Panc1 (cell line): ENCODE data around the gene GULP1. TPM values are rescaled to one million over a fixed set of nuclear protein-coding genes. Genes with fewer than 3 reads are reported as not detected.

Experiments used
- ATAC-seq: fragments of 200-7000 bp; cut with Tn5 transposase; 2 replicates; pipeline ENCODE4 v1.9.1; 2020; ENCODE audit warnings: mild to moderate bottlenecking, moderate library complexity
- BruUV-seq: library from RNA; stranded (reverse); fragments of 400-500 nt; replicated peaks from 2 replicates; lab custom pipeline; 2021; lab: Mats Ljungman, UMichigan
- CTCF ChIA-PET: fragments of 300-600 bp; sonication (Branson Sonifier 250); formaldehyde crosslinking; loops from one replicate; lab custom pipeline; 2022; ENCODE audit warnings: antibody characterized with exemption; lab: Charles Lee
- POLR2A ChIA-PET: fragments of 300-600 bp; sonication (Branson Sonifier 250); formaldehyde crosslinking; loops from one replicate; lab custom pipeline; 2022; ENCODE audit warnings: antibody characterized with exemption; lab: Charles Lee
- DNase-seq: peaks from one replicate; pipeline ENCODE4 v3.0.0-alpha.2; 2010; ENCODE audit warnings: low read depth, low spot score
- H3K27ac ChIP-seq: 2 replicates; pipeline ENCODE4 v1.5.1; 2011; ENCODE audit warnings: mild to moderate bottlenecking, low read length, inconsistent platforms
- H3K27me3 ChIP-seq: fragments of 200-500 bp; sonication (Bioruptor generic); 2 replicates; pipeline ENCODE4 v1.6.0; 2014; ENCODE audit warnings: low read length, inconsistent platforms; ENCODE audit not compliant: control insufficient read depth, insufficient read depth
- H3K36me3 ChIP-seq: fragments of 200-500 bp; sonication (Bioruptor generic); 2 replicates; pipeline ENCODE4 v1.5.1; 2014; ENCODE audit warnings: inconsistent platforms, mild to moderate bottlenecking, low read length, moderate library complexity; ENCODE audit not compliant: control insufficient read depth, insufficient read depth
- H3K4me1 ChIP-seq: 2 replicates; pipeline ENCODE4 v1.5.1; 2011; ENCODE audit warnings: inconsistent platforms, mild to moderate bottlenecking, low read length, moderate library complexity; ENCODE audit not compliant: control insufficient read depth, insufficient read depth
- H3K4me3 ChIP-seq, 2 experiments: 2 replicates each; pipeline ENCODE4 v1.5.1; 2011 to 2012; ENCODE audit warnings: low read depth in 2 of 2, low read length in 2 of 2, mild to moderate bottlenecking in 2 of 2, inconsistent platforms in 1 of 2, moderate library complexity in 1 of 2
- H3K9me3 ChIP-seq: fragments of 200-500 bp; sonication (Bioruptor generic); 2 replicates; pipeline ENCODE4 v1.5.1; 2014; ENCODE audit warnings: low read depth, mild to moderate bottlenecking, inconsistent platforms, low read length, moderate library complexity; ENCODE audit not compliant: control insufficient read depth, insufficient read depth
- CTCF ChIP-seq: fragments of 450-650 bp; IDR thresholded peaks from 2 replicates; pipeline ENCODE4 v1.5.1; 2017; ENCODE audit warnings: mild to moderate bottlenecking
- POLR2AphosphoS5 ChIP-seq: IDR thresholded peaks from 2 replicates; pipeline ENCODE4 v1.6.1; 2012; ENCODE audit warnings: mild to moderate bottlenecking, low read depth, low read length, moderate library complexity
- REST ChIP-seq, 2 experiments: IDR thresholded peaks; 2 replicates each; pipeline ENCODE4 v1.6.1; 2011 to 2012; ENCODE audit warnings: low read depth in 2 of 2, control low read depth in 1 of 2, low read length in 1 of 2, mild to moderate bottlenecking in 1 of 2, moderate library complexity in 1 of 2; ENCODE audit not compliant: insufficient read depth in 1 of 2
- SIN3A ChIP-seq: IDR thresholded peaks from 2 replicates; pipeline ENCODE4 v1.6.1; 2012; ENCODE audit warnings: low read depth, mild to moderate bottlenecking, low read length, moderate library complexity, borderline replicate concordance; ENCODE audit not compliant: insufficient read depth
- TCF7L2 ChIP-seq: IDR thresholded peaks from 2 replicates; pipeline ENCODE4 v1.6.1; 2011; ENCODE audit warnings: mild to moderate bottlenecking, low read depth, low read length, inconsistent platforms
- in situ Hi-C: cut with HindIII; loops from 2 replicates; pipeline ENCODE4 v1.10.0; 2016; ENCODE audit warnings: low sequenced_read_pairs, low pct_unique_long_range_greater_than_20kb
- intact Hi-C: fragments of 100-400 bp; cut with micrococcal nuclease; formaldehyde crosslinking; loops from one replicate; pipeline ENCODE4 v1.10.0; 2022; ENCODE audit not compliant: unreplicated experiment
- total RNA-seq: library from RNA; stranded (reverse); gene quantifications from one replicate; pipeline ENCODE4 v1.2.1, GENCODE V29; 2021; ENCODE audit not compliant: unreplicated experiment

The GULP1 gene
- total RNA-seq, 1 experiment from 2014 or later: 51.5 TPM

GRCh38 chr2:188607501-188607900 is 315.8 kb downstream of the GULP1 start:
- BruUV-seq: no TSS peak
- no peaks in the 10 kb centered on the region for H3K4me1 ChIP-seq
- POLR2A ChIA-PET: no interaction called here
- in situ Hi-C loops (no loop called here), intact Hi-C loops (no loop called here)
- H3K4me3 ChIP-seq: no peak overlapping the region
- CTCF ChIA-PET: no interaction called here
- H3K9me3 ChIP-seq: no peaks in the 10 kb centered on the region
- no peaks in the 10 kb centered on the region for H3K36me3 ChIP-seq
- no peak for ATAC-seq
- TF ChIP-seq TCF7L2: no peak
- no peak for TF ChIP-seq REST (IDR thresholded peaks at IDR 0.05; ENCODE audit: insufficient read depth in 1 of 2, low read depth in 2 of 2, low read length in 1 of 2)
- no peak for TF ChIP-seq SIN3A
- TF ChIP-seq POLR2AphosphoS5: no peak
- no peak for TF ChIP-seq CTCF
- DNase-seq: no peak
- H3K27me3 ChIP-seq: no peaks in the 10 kb centered on the region
- H3K27ac ChIP-seq: no peak overlapping the region

- Histone ChIP-seq H3K27ac (no peak overlapping the region), H3K36me3 (no peaks in the 10 kb centered on the region), H3K9me3 (no peaks in the 10 kb centered on the region), H3K4me1 (no peaks in the 10 kb centered on the region), H3K4me3 (no peak overlapping the region), H3K27me3 (no peaks in the 10 kb centered on the region)
- intact Hi-C loops: no loop called here
- CTCF ChIA-PET: no interaction called here
- POLR2A ChIA-PET: no interaction called here
- ATAC-seq (no peak), DNase-seq (no peak)
- in situ Hi-C loops: no loop called here
- no peak for TF ChIP-seq POLR2AphosphoS5
- no peak for TF ChIP-seq SIN3A
- TF ChIP-seq TCF7L2: no peak
- no TSS peak for BruUV-seq
Observed at GRCh38 chr2:188609321-188610049, 317.8 kb downstream of the GULP1 start.

GRCh38 chr2:188610050-188610444 is 318.4 kb downstream of the GULP1 start:
- intact Hi-C loops (no loop called here), in situ Hi-C loops (no loop called here)
- Histone ChIP-seq H3K36me3 (no peaks in the 10 kb centered on the region), H3K27ac (no peak overlapping the region), H3K4me1 (no peaks in the 10 kb centered on the region), H3K27me3 (no peaks in the 10 kb centered on the region), H3K9me3 (no peaks in the 10 kb centered on the region), H3K4me3 (no peak overlapping the region)
- CTCF ChIA-PET: no interaction called here
- DNase-seq (no peak), ATAC-seq (no peak)
- no peak for TF ChIP-seq TCF7L2
- POLR2A ChIA-PET: no interaction called here
- no TSS peak for BruUV-seq
